GM12875 (cell line): ENCODE data around the gene ZBTB17.

ENCODE experiments used
- H3K4me3 ChIP-seq: one replicate; pipeline ENCODE4 v1.5.1; 2011; ENCODE audit warnings: low read depth, low read length, control low read depth
- CTCF ChIP-seq: IDR thresholded peaks from 2 replicates; pipeline ENCODE4 v1.5.1; 2011; ENCODE audit warnings: low read depth, mild to moderate bottlenecking, control low read depth, inconsistent platforms, low read length, moderate library complexity, borderline replicate concordance; ENCODE audit not compliant: insufficient read depth

Gene ZBTB17

GRCh38 chr1:16018749-16019643 is 43.1 kb upstream of the ZBTB17 start:
- no peak overlapping the region for H3K4me3 ChIP-seq
- TF ChIP-seq CTCF, result no peak

- no peak for TF ChIP-seq CTCF
- no peak overlapping the region for H3K4me3 ChIP-seq
Observed at GRCh38 chr1:16018308-16018707, 42.4 kb upstream of the ZBTB17 start.

GRCh38 chr1:16017461-16018303 is 41.8 kb upstream of the ZBTB17 start, which contains the start of gene HSPB7:
Gene HSPB7, minus strand, starts transcription at chr1:16018043. Its CDS starts 80 bp downstream, at chr1:16017963.
- no peak for TF ChIP-seq CTCF
- H3K4me3 ChIP-seq, result no peak within 1 kb of the TSS

GRCh38 chr1:16017076-16017460 is 41.2 kb upstream of the ZBTB17 start:
- TF ChIP-seq CTCF, result no peak
- H3K4me3 ChIP-seq, result no peak overlapping the region

GRCh38 chr1:16015960-16016901 is 40.3 kb upstream of the ZBTB17 start:
- H3K4me3 ChIP-seq, result no peak overlapping the region
- no peak for TF ChIP-seq CTCF

GRCh38 chr1:16015491-16015890 is 39.6 kb upstream of the ZBTB17 start:
- H3K4me3 ChIP-seq, result no peak overlapping the region
- TF ChIP-seq CTCF, result no peak
